GM21515 (cell line): Measurements from ENCODE around the gene CD22.

Source experiments
- ATAC-seq: cut with Tn5 transposase; IDR thresholded peaks from one replicate; pipeline ENCODE4 v1.9.1; 2021; ENCODE audit not compliant: unreplicated experiment

The CD22 gene

DNA sequence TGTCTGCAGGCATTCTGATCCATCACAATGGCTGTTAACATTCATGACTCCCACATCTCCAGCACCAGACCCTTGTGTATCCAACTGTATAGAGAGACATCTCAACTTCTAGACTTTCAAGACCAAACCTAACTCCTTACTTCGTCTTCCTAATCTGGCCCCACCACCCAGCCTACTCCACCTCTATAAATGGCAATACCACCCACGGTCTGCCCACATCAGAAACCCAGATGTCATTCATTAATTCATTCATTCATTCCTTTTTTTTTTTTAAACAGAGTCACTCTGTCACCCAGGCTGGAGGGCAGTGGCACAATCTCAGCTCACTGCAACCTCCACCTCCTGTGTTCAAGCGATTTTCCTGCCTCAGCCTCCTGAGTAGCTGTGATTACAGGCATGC is 52.3 kb downstream of the CD22 start:
- no peak for ATAC-seq

DNA sequence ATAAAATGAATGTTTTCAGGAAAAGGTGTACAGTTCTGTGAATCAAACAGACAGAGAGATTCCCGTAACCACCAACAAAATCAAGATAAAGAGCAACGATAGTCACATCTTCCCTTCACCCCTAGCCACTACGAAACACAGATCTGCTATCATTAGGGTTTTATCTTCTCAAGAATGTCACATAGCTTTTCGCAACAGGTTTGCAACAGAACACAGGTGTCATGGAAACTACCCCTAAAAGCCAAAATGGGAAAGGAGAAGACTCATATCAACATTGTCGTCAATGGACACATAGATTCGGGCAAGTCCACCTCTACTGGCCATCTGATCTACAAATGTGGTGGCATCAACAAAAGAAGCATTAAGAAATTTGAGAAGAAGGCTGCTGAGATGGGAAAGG is 52.9 kb downstream of the CD22 start:
- no peak for ATAC-seq

DNA sequence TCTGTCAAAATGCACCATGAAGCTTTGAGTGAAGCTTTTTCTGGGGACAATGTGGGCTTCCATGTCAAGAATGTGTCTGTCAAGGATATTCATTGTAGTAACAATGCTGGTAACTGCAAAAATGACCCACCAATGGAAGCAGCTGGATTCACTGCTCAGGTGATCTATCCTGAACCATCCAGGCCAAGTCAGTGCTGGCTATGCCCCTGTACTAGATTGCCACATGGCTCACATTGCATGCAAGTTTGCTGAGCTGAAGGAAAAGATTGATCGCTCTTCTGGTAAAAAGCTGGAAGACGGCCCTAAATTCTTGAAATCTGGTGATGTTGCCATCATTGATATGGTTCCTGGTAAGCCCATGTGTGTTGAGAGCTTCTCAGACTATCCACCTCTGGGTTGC is 54.5 kb downstream of the CD22 start:
- ATAC-seq: no peak

DNA sequence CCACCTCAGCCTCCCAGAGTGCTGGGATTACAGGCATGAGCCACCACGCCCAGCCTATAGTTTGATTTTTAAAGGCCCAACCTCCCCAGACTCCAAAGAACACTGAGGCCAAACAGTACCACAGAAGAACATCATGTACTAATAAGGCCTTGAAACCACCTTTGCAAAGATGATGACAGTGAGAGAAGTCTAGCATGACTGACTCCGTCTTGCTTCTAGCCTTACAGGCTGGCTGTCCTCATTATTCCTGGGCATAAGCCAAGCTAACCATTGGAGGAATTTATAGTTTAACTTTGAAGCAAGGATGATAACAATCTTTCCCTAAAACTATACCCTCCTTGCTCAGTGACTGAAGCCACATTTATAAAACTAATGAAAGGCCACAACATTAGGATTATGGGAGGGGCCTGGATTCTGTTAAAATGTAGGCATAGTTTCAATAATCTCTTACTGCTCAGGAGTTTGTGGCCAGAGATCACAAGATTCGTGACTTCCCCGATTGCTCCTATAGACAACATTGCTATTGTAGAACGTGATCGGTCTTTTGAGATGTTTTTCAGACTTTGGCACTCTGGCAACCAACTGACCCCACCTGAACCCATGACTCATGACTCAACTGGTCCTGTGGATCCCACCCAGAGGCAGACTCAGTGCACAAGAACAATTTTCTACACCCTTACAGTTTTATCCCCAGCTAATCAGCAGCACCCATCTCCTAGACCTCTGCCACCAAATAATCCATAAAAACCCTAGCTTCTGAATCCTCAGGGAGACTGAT is 59.5 kb downstream of the CD22 start:
- no peak for ATAC-seq

DNA sequence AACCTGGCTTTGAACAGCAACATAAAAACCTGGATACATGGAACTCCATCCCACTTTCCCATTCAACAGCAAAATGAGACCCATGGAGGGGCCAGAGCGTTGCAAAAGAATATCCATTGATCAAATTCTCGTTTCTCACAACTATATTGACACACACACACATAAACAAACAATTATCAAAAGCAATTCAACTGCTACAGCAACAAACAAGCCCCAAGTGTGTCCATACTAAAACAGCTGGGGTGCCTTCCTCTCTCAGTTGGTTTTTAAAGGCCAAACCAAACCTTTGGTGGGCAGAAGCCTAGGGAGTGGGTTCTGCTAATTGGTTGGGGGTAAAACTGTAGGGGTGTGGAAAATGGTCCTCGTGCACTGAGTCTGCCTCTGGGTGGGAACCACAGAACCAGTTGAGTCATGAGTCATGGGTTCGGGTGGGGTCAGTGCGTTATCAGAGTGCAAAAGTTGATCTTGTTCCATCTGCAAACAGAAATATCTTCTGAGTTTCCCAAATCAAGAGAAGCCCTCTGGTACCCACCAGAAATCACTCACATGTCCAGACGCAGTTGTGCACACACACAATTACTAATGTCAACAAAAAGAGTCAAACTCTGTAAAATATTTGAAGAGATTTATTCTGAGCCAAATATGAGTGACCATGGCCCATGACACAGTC is 60.3 kb downstream of the CD22 start:
- no peak for ATAC-seq

DNA sequence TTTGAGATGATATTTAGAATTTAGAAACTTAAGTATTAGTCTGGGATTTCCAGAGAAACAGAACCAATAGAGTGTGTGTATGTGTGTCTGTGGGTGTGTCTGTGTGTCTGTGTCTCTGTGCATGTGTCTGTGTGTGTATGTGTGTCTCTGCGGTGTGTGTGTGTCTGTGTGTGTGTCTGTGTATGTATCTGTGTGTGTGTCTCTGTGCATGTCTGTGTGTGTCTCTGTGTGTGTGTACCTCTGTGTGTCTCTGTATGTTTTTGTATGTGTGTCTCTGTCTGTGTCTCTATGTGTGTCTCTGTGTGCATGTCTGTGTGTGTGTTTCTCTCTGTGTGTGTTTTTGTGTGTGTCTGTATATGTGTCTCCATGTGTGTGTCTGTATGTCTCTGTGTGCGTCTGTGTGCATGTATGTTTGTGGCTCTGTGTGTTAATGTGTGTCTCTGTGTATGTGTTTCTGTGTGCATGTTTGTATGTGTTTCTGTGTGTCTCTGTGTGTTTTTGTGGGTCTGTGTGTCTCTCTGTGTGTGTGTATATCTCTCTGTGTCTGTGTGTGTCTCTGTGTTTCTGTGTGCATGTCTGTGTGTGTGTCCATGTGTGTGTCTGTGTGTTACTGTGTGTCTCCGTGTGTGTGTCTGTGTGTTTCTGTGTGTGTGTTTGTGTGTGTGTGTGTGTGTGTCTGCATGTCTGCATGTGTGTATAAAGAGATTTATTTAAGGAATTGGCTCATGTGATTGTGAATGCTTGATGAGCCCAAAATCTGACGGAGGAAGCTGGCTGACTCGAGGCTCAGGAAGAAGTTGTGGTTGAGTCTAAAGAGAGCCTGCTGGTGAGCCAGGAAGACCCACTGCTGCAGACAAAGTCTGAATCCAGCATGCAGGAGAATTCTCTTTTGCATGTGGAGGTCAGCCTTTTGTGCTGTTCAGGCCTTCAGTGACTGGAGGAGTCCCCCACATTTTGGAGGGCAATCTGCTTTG is 64.0 kb downstream of the CD22 start:
- ATAC-seq: no peak

DNA sequence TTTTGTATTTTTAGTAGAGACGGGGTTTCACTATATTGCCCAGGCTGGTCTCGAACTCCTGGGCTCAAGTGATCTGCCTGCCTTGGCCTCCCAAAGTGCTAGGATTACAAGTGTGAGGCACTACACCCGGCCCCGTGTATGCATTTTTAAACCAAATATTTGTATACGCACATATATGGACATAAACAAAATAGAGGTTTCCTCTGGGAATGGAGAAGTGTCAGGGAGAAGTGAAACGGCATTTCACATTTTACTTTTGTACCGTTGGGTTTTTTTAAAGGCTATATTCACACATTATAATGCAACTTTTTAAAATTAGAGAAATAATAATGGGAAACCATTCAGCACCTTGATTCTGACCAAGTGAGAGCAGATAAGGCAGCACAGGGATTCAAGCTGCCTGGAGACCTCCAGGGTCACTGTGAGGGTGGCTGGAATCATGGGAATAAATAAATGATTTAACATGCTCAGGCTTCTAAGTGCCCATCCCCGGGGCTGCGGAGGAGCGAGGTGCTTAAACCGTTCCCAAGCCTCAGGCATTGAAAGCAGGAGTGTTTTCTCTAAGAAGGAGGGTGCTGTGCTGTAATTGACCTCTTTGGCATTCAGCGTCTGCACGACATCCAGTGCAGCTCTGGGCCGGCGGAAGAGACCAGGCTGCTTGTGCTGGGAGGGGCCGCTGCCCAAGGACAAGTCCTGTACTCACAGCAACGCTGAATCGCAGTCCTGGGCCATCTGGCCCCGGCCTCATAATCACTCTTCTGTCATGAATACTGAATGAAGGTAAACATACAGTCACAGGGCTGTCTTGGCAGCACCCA is 66.6 kb downstream of the CD22 start:
- no peak for ATAC-seq

DNA sequence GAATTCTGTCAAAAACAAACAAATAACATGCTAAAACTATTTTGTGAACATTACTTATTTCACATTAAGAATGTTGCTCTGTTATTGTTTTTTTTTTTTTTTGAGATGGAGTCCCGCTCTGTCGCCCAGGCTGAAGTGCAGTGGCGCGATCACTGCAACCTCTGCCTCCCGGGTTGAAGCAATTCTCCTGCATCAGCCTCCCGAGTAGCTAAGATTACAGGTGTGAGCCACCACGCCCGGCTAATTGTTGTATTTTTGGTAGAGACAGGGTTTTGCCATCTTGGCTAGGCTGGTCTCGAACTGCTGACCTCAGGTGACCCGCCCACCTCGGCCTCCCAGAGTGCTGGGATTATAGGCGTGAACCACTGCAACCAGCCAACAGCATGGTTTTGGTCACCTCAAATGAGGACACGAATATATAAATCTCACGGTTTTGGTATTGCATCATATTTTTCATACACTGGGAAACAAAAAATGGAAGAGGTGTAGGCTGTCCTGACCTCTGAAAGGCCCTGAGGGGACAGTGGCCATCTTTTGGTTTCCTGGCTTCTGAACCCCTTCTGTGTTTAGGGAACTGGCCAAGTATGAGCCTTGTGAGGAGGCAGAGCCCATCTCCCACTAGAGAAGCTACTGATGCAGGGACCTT is 67.4 kb downstream of the CD22 start:
- no peak for ATAC-seq
